HepG2 (cell line): ENCODE measurements around the gene CUL1. TPM values are rescaled to one million over a fixed set of nuclear protein-coding genes. Genes with fewer than 3 reads are reported as not detected.

Experiments used
- ATAC-seq: fragments of 200-7000 bp; cut with Tn5 transposase; 3 replicates; pipeline ENCODE4 v1.9.1; 2020; ENCODE audit warnings: mild to moderate bottlenecking, moderate library complexity
- BruUV-seq: library from RNA; stranded (reverse); fragments of 400-500 nt; replicated peaks from 2 replicates; lab custom pipeline; 2021; lab: Mats Ljungman, UMichigan
- CTCF ChIA-PET: fragments of 300-600 bp; formaldehyde crosslinking; extraction: SDS; loops from one replicate; lab custom pipeline; 2021; ENCODE audit warnings: low total read pairs, inconsistent platforms, low intra/inter-chr PET ratio; lab: Yijun Ruan, JAX
- POLR2A ChIA-PET: fragments of 350-600 bp; sonication (Branson Sonifier 250); formaldehyde crosslinking; loops from one replicate; lab custom pipeline; 2020; ENCODE audit warnings: antibody characterized with exemption, inconsistent platforms; lab: Yijun Ruan, JAX
- DNase-seq: peaks from one replicate; pipeline ENCODE4 v3.0.0-alpha.2; 2015; ENCODE audit warnings: low spot score
- FAIRE-seq: peaks from 3 replicates; lab custom pipeline; 2011; peaks lifted over from hg19 to GRCh38; lab: Jason Lieb, UNC
- H2AFZ ChIP-seq: one replicate; pipeline ENCODE4 v1.6.1; 2011; ENCODE audit warnings: low read length, inconsistent platforms
- H3K27ac ChIP-seq: fragments of 300-600 bp; 3 replicates; pipeline ENCODE4 v1.8.0; 2011; ENCODE audit warnings: mixed run types, mild to moderate bottlenecking, mixed read lengths, low read length, inconsistent platforms; ENCODE audit not compliant: insufficient read depth; ENCODE audit errors: extremely low read length
- H3K27me3 ChIP-seq, 2 experiments: fragments of 200-600 bp in 1 of 2; 2 replicates in 1 of 2; 3 replicates in 1 of 2; pipeline versions ENCODE4 v1.6.0 to v1.8.0; 2011; ENCODE audit warnings: low read length in 2 of 2, mild to moderate bottlenecking in 2 of 2, moderate library complexity in 2 of 2, inconsistent platforms in 1 of 2; ENCODE audit not compliant: insufficient read depth in 2 of 2, control insufficient read depth in 1 of 2
- H3K36me3 ChIP-seq, 2 experiments: fragments of 200-600 bp in 1 of 2; replicated peaks in 1 of 2; 2 replicates in 1 of 2; 3 replicates in 1 of 2; pipeline versions ENCODE4 v1.5.1 to v1.8.0; 2011; ENCODE audit warnings: low read length in 2 of 2, inconsistent platforms in 1 of 2; ENCODE audit not compliant: insufficient read depth in 2 of 2, control insufficient read depth in 1 of 2
- H3K4me1 ChIP-seq: 2 replicates; pipeline ENCODE4 v1.5.1; 2012; ENCODE audit warnings: low read length, inconsistent platforms; ENCODE audit not compliant: insufficient read depth
- H3K4me2 ChIP-seq: 2 replicates; pipeline ENCODE4 v1.6.0; 2011; ENCODE audit warnings: low read depth, low read length, inconsistent platforms
- H3K4me3 ChIP-seq, 3 experiments: fragments of 200-600 bp in 1 of 3; sonication (generic), shearing (Covaris generic) in 1 of 3; replicated peaks in 1 of 3; 2 replicates each; pipeline ENCODE4 v1.5.1; 2011 to 2016; ENCODE audit warnings: low read length in 3 of 3, inconsistent platforms in 2 of 3, low read depth in 2 of 3, mild to moderate bottlenecking in 2 of 3, control low read depth in 1 of 3, mixed read lengths in 1 of 3; ENCODE audit not compliant: insufficient read depth in 1 of 3
- H3K79me2 ChIP-seq: one replicate; pipeline ENCODE4 v1.6.1; 2011; ENCODE audit warnings: low read length, inconsistent platforms; ENCODE audit not compliant: insufficient read depth
- H3K9ac ChIP-seq: 2 replicates; pipeline ENCODE4 v1.6.0; 2011; ENCODE audit warnings: mild to moderate bottlenecking, low read depth, low read length, inconsistent platforms; ENCODE audit not compliant: insufficient read depth
- H3K9me3 ChIP-seq: 2 replicates; pipeline ENCODE4 v1.5.1; 2012; ENCODE audit warnings: mild to moderate bottlenecking, low read length
- H4K20me1 ChIP-seq: 2 replicates; pipeline ENCODE4 v1.6.0; 2011; ENCODE audit warnings: inconsistent platforms, mild to moderate bottlenecking, low read length, moderate library complexity; ENCODE audit not compliant: insufficient read depth
- AKNA ChIP-seq: sonication (generic); formaldehyde crosslinking; IDR thresholded peaks from 2 replicates; pipeline ENCODE4 v1.4.0; 2020; ENCODE audit warnings: missing genetic modification reagents, borderline replicate concordance
- CEBPB ChIP-seq: IDR thresholded peaks from 2 replicates; pipeline ENCODE4 v1.6.1; 2011; ENCODE audit warnings: low read depth, low read length, improper control_type of control experiment, borderline replicate concordance
- CEBPG ChIP-seq: IDR thresholded peaks from 2 replicates; pipeline ENCODE4 v1.6.1; 2016
- CENPBD1 ChIP-seq: sonication (generic); formaldehyde crosslinking; IDR thresholded peaks from 2 replicates; pipeline ENCODE4 v1.8.0; 2022; ENCODE audit warnings: missing genetic modification reagents, low read depth, mild to moderate bottlenecking, borderline replicate concordance
- HCFC1 ChIP-seq: fragments of 150-350 bp; IDR thresholded peaks from 2 replicates; pipeline ENCODE4 v1.6.1; 2014; ENCODE audit warnings: low read depth, low read length
- NFKBIZ ChIP-seq: IDR thresholded peaks from 2 replicates; pipeline ENCODE4 v1.6.1; 2018; ENCODE audit warnings: missing genetic modification reagents, missing compliant biosample characterization
- SIX1 ChIP-seq: sonication (generic); formaldehyde crosslinking; IDR thresholded peaks from 2 replicates; pipeline ENCODE4 v1.4.0; 2020; ENCODE audit warnings: missing genetic modification reagents, borderline replicate concordance
- WGBS: methylation state at CpG from one replicate; pipeline ENCODE4 v1.1.6; 2017; ENCODE audit warnings: low lambda C conversion rate; 5-methylcytosine and 5-hydroxymethylcytosine counted together
- in situ Hi-C: cut with HindIII; loops from 2 replicates; pipeline ENCODE4 v1.10.0; 2017; ENCODE audit warnings: low pct_unique_long_range_greater_than_20kb; ENCODE audit not compliant: extremely low pct_ligation_motif_present
- intact Hi-C: fragments of 100-400 bp; cut with micrococcal nuclease; formaldehyde crosslinking; loops from one replicate; pipeline ENCODE4 v1.10.0; 2022; ENCODE audit not compliant: unreplicated experiment
- polyA plus RNA-seq, 8 experiments: library from polyadenylated mRNA; depleted of rRNA in 3 of 8; stranded (reverse) in 7 of 8; unstranded in 1 of 8; fragments of >200 nt; fragmentation: Illumina TruSeq in 4 of 8; extraction: Trizol in 4 of 8; gene quantifications; 2 replicates each; pipeline versions ENCODE4 v1.2.1 to v1.2.3, GENCODE V29; 2011 to 2016; ENCODE audit warnings: low read depth in 4 of 8, missing spikeins in 1 of 8, mixed read lengths in 1 of 8; ENCODE audit not compliant: insufficient read depth in 1 of 8
- total RNA-seq, 5 experiments: library from RNA; depleted of rRNA; stranded (reverse); fragments of >200 nt; fragmentation: Illumina TruSeq; extraction: Trizol; gene quantifications; 2 replicates each; pipeline ENCODE4 v1.2.3, GENCODE V29; 2016; ENCODE audit warnings: low read depth in 1 of 5
- TF ChIP-seq, protein P1 (sequence below): sonication (generic); formaldehyde crosslinking; IDR thresholded peaks from 2 replicates; pipeline ENCODE4 v1.4.0; 2020; ENCODE audit warnings: missing genetic modification reagents

Gene CUL1
- total and polyA plus RNA-seq, 2 of the 13 experiments (the other 11 are each of a cell fraction or from before 2014, with no cell fraction given) = 30.1 to 45.9 TPM

DNA sequence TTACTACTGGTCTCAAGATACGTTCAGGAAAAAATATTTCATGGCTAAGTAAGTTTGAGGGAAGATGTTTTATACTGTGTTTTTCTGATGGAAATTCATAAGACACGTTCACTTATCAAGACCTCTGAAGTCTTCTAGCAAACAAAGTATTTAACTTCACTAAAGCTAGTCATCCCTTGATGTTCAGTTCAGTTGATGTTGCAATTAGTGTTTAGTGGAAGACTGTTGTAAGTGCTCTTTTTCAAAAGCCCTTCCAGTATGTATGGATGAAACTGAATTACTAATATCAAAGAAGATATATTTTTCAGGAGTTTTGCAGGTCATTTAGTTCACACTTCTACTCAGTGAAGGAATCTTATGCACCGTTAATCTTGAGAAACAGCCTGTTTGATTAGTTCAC lies 25.1 kb downstream of the CUL1 start:
- WGBS = 59% methylated on average over 3 of the region's 3 CpGs
- Histone ChIP-seq H4K20me1 (peaks cover 50% of the 10 kb centered on the region), H3K79me2 (peaks cover 96% of the 10 kb centered on the region), H3K36me3 (0 out of 5 replicates have a peak, but pooled peaks cover 0 to 1% of the 10 kb centered on the region in 2 experiments), H3K27ac (no peak overlapping the region), H3K9ac (no peak overlapping the region), H3K4me3 (no peak overlapping the region), H3K9me3 (no peaks in the 10 kb centered on the region), H2AFZ (no peak overlapping the region), H3K4me1 (peaks cover 54% of the 10 kb centered on the region), H3K4me2 (no peak overlapping the region), H3K27me3 (no peaks in the 10 kb centered on the region)
- FAIRE-seq (peak; percentile 37), ATAC-seq (no peak), DNase-seq (peak; percentile 16)
- BruUV-seq = no TSS peak
- CTCF ChIA-PET = no interaction called here
- POLR2A ChIA-PET = interaction anchor here (1.2 kb wide), 1 partner anchor 26 kb away, joined by 6 read pairs; the partner anchor contains the start of gene CUL1
- in situ Hi-C loops = no loop called here
- no peak for TF ChIP-seq HCFC1
- TF ChIP-seq SIX1 = no peak
- TF ChIP-seq NFKBIZ (CRISPR knock-in tag) = no peak
- peak; percentile 31; the same call in 1 of the 2 replicates for TF ChIP-seq CEBPG (CRISPR knock-in tag)
- peak; percentile 57 for TF ChIP-seq CEBPB
- intact Hi-C loops = loop anchor here (2.0 kb wide), 1 partner anchor 17 kb away; no protein-coding TSS in a partner anchor

DNA sequence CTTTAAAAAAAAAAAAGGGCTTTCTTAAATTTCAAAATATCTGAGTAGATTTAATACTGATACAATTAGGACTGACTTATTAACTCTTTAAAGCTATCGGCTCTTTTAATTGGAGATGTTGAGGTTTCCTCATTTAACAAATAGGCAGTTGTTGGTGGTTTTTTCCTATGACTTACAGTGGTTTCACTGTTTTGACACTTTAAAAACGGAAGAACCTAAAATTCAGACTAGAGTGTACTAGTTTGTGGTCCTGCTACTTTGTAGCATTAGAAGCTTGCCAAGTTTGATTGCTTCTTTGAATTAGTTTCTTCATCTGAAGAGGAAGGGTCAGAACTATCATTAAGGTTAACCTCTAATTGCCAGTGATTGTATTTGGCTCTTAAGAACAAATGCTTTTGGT lies 27.7 kb downstream of the CUL1 start:
- Histone ChIP-seq H2AFZ (no peak overlapping the region), H3K27ac (no peak overlapping the region), H3K79me2 (peaks cover 90% of the 10 kb centered on the region), H3K36me3 (peaks cover 1 to 14% of the 10 kb centered on the region in 2 experiments; a peak in 3 of 5 replicates), H3K9ac (no peak overlapping the region), H3K4me2 (no peak overlapping the region), H4K20me1 (peaks cover 39% of the 10 kb centered on the region), H3K4me1 (peaks cover 30% of the 10 kb centered on the region), H3K27me3 (no peaks in the 10 kb centered on the region), H3K9me3 (no peaks in the 10 kb centered on the region), H3K4me3 (no peak overlapping the region)
- no TSS peak for BruUV-seq
- 96% methylated on average over 2 of the region's 2 CpGs for WGBS
- ChIA-PET POLR2A (no interaction called here), CTCF (no interaction called here)
- TF ChIP-seq CENPBD1 (CRISPR knock-in tag) = no peak
- TF ChIP-seq, protein P1, sequence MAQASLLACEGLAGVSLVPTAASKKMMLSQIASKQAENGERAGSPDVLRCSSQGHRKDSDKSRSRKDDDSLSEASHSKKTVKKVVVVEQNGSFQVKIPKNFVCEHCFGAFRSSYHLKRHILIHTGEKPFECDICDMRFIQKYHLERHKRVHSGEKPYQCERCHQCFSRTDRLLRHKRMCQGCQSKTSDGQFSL (CRISPR knock-in tag) = no peak
- TF ChIP-seq AKNA (CRISPR knock-in tag) = no peak
- no peak for DNase-seq
- in situ Hi-C loops (no loop called here), intact Hi-C loops (no loop called here)
- no peak for FAIRE-seq
- ATAC-seq = no peak
